Choroid plexus epithelial cell (primary cell): ENCODE results near the gene NOL4L.

Experiments used
- DNase-seq: peaks from one replicate; pipeline ENCODE4 v3.0.0-alpha.2; 2010; ENCODE audit warnings: low read depth
- H3K4me3 ChIP-seq: 2 replicates; pipeline ENCODE4 v1.5.1; 2011; ENCODE audit warnings: low read depth, mild to moderate bottlenecking, control low read depth, low read length, moderate library complexity
- TF ChIP-seq, protein P1 (sequence below): conservative IDR thresholded peaks from 2 replicates; pipeline ENCODE4 v1.5.1; 2011; ENCODE audit warnings: low read depth, mild to moderate bottlenecking, control low read depth, inconsistent platforms, low read length, moderate library complexity

The NOL4L gene

GRCh38 chr20:32435449-32436107 is 149.6 kb downstream of the NOL4L start:
- TF ChIP-seq, protein P1, sequence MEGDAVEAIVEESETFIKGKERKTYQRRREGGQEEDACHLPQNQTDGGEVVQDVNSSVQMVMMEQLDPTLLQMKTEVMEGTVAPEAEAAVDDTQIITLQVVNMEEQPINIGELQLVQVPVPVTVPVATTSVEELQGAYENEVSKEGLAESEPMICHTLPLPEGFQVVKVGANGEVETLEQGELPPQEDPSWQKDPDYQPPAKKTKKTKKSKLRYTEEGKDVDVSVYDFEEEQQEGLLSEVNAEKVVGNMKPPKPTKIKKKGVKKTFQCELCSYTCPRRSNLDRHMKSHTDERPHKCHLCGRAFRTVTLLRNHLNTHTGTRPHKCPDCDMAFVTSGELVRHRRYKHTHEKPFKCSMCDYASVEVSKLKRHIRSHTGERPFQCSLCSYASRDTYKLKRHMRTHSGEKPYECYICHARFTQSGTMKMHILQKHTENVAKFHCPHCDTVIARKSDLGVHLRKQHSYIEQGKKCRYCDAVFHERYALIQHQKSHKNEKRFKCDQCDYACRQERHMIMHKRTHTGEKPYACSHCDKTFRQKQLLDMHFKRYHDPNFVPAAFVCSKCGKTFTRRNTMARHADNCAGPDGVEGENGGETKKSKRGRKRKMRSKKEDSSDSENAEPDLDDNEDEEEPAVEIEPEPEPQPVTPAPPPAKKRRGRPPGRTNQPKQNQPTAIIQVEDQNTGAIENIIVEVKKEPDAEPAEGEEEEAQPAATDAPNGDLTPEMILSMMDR, result no peak
- H3K4me3 ChIP-seq, result no peak overlapping the region
- no peak for DNase-seq

GRCh38 chr20:32434434-32434833 is 150.7 kb downstream of the NOL4L start:
- no peak for DNase-seq
- TF ChIP-seq, protein P1, result no peak
- H3K4me3 ChIP-seq, result no peak overlapping the region

DNA sequence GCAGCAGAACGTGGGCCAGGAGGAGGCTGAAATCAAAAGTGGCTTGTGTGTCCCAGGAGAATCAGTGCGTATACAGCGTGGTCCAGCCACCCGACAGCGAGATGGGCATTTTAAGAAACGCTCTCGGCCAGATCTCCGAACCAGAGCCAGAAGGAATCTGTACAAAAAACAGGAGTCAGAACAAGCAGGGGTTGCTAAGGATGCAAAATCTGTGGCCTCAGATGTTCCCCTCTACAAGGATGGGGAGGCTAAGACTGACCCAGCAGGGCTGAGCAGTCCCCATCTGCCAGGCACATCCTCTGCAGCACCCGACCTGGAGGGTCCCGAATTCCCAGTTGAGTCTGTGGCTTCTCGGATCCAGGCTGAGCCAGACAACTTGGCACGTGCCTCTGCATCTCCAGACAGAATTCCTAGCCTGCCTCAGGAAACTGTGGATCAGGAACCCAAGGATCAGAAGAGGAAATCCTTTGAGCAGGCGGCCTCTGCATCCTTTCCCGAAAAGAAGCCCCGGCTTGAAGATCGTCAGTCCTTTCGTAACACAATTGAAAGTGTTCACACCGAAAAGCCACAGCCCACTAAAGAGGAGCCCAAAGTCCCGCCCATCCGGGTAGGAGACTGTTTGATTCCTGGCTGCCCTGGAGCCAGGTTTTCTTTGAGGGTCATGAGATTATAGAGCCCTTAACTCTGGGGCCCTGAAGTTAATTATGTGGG is 151.7 kb downstream of the NOL4L start:
- TF ChIP-seq, protein P1, result no peak
- no peak overlapping the region for H3K4me3 ChIP-seq
- no peak for DNase-seq

DNA sequence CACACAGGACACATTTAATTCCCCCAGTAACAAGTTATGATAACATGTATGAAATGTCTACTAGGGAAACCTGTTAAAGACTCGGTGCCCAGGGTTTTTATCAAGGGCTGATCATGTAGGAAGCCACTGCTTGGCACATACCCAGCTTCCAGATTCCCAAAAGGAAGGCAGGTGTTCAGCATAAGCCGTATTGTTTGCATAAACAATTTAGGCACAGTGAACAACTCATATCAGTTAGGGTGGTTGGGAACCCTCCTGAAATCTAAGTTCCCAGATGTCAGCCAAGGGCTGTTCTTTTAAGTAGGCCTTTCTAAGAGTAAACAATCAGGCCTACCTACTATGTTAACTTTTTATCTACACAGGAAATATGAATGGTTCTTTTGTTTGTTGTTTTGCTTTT is 152.9 kb downstream of the NOL4L start:
- no peak overlapping the region for H3K4me3 ChIP-seq
- no peak for DNase-seq
- TF ChIP-seq, protein P1, result no peak

GRCh38 chr20:32431457-32431856 is 153.7 kb downstream of the NOL4L start:
- TF ChIP-seq, protein P1, result no peak
- no peak overlapping the region for H3K4me3 ChIP-seq
- DNase-seq, result no peak

- TF ChIP-seq, protein P1, result no peak
- H3K4me3 ChIP-seq, result no peak overlapping the region
- no peak for DNase-seq
Observed at GRCh38 chr20:32429745-32430360, 155.3 kb downstream of the NOL4L start.
